HepG2 (cell line): ENCODE measurements around the gene DLL1. TPM values are rescaled to one million over a fixed set of nuclear protein-coding genes. Genes with fewer than 3 reads are reported as not detected.

ENCODE experiments used
- ATAC-seq: fragments of 200-7000 bp; cut with Tn5 transposase; 3 replicates; pipeline ENCODE4 v1.9.1; 2020; ENCODE audit warnings: mild to moderate bottlenecking, moderate library complexity
- BruUV-seq: library from RNA; stranded (reverse); fragments of 400-500 nt; replicated peaks from 2 replicates; lab custom pipeline; 2021; lab: Mats Ljungman, UMichigan
- CTCF ChIA-PET: fragments of 300-600 bp; formaldehyde crosslinking; extraction: SDS; loops from one replicate; lab custom pipeline; 2021; ENCODE audit warnings: low total read pairs, inconsistent platforms, low intra/inter-chr PET ratio; lab: Yijun Ruan, JAX
- POLR2A ChIA-PET: fragments of 350-600 bp; sonication (Branson Sonifier 250); formaldehyde crosslinking; loops from one replicate; lab custom pipeline; 2020; ENCODE audit warnings: antibody characterized with exemption, inconsistent platforms; lab: Yijun Ruan, JAX
- DNase-seq: peaks from one replicate; pipeline ENCODE4 v3.0.0-alpha.2; 2015; ENCODE audit warnings: low spot score
- FAIRE-seq: peaks from 3 replicates; lab custom pipeline; 2011; peaks lifted over from hg19 to GRCh38; lab: Jason Lieb, UNC
- H2AFZ ChIP-seq: one replicate; pipeline ENCODE4 v1.6.1; 2011; ENCODE audit warnings: low read length, inconsistent platforms
- H3K27ac ChIP-seq: fragments of 300-600 bp; 3 replicates; pipeline ENCODE4 v1.8.0; 2011; ENCODE audit warnings: mixed run types, mild to moderate bottlenecking, mixed read lengths, low read length, inconsistent platforms; ENCODE audit not compliant: insufficient read depth; ENCODE audit errors: extremely low read length
- H3K27me3 ChIP-seq, 2 experiments: fragments of 200-600 bp in 1 of 2; 2 replicates in 1 of 2; 3 replicates in 1 of 2; pipeline versions ENCODE4 v1.6.0 to v1.8.0; 2011; ENCODE audit warnings: low read length in 2 of 2, mild to moderate bottlenecking in 2 of 2, moderate library complexity in 2 of 2, inconsistent platforms in 1 of 2; ENCODE audit not compliant: insufficient read depth in 2 of 2, control insufficient read depth in 1 of 2
- H3K36me3 ChIP-seq, 2 experiments: fragments of 200-600 bp in 1 of 2; replicated peaks in 1 of 2; 2 replicates in 1 of 2; 3 replicates in 1 of 2; pipeline versions ENCODE4 v1.5.1 to v1.8.0; 2011; ENCODE audit warnings: low read length in 2 of 2, inconsistent platforms in 1 of 2; ENCODE audit not compliant: insufficient read depth in 2 of 2, control insufficient read depth in 1 of 2
- H3K4me1 ChIP-seq: 2 replicates; pipeline ENCODE4 v1.5.1; 2012; ENCODE audit warnings: low read length, inconsistent platforms; ENCODE audit not compliant: insufficient read depth
- H3K4me2 ChIP-seq: 2 replicates; pipeline ENCODE4 v1.6.0; 2011; ENCODE audit warnings: low read depth, low read length, inconsistent platforms
- H3K4me3 ChIP-seq, 3 experiments: fragments of 200-600 bp in 1 of 3; sonication (generic), shearing (Covaris generic) in 1 of 3; replicated peaks in 1 of 3; 2 replicates each; pipeline ENCODE4 v1.5.1; 2011 to 2016; ENCODE audit warnings: low read length in 3 of 3, inconsistent platforms in 2 of 3, low read depth in 2 of 3, mild to moderate bottlenecking in 2 of 3, control low read depth in 1 of 3, mixed read lengths in 1 of 3; ENCODE audit not compliant: insufficient read depth in 1 of 3
- H3K79me2 ChIP-seq: one replicate; pipeline ENCODE4 v1.6.1; 2011; ENCODE audit warnings: low read length, inconsistent platforms; ENCODE audit not compliant: insufficient read depth
- H3K9ac ChIP-seq: 2 replicates; pipeline ENCODE4 v1.6.0; 2011; ENCODE audit warnings: mild to moderate bottlenecking, low read depth, low read length, inconsistent platforms; ENCODE audit not compliant: insufficient read depth
- H3K9me3 ChIP-seq: 2 replicates; pipeline ENCODE4 v1.5.1; 2012; ENCODE audit warnings: mild to moderate bottlenecking, low read length
- H4K20me1 ChIP-seq: 2 replicates; pipeline ENCODE4 v1.6.0; 2011; ENCODE audit warnings: inconsistent platforms, mild to moderate bottlenecking, low read length, moderate library complexity; ENCODE audit not compliant: insufficient read depth
- ARHGAP35 ChIP-seq: sonication (generic); formaldehyde crosslinking; IDR thresholded peaks from 2 replicates; pipeline ENCODE4 v1.9.0; 2022; ENCODE audit warnings: mild to moderate bottlenecking, inconsistent platforms, moderate library complexity, missing genetic modification reagents, borderline replicate concordance
- ATF7-NPFF ChIP-seq: sonication (generic); formaldehyde crosslinking; IDR thresholded peaks from 2 replicates; pipeline ENCODE4 v1.8.1; 2023; ENCODE audit warnings: mild to moderate bottlenecking, low read depth, missing genetic modification reagents, moderate library complexity
- CBX2 ChIP-seq, 2 experiments: fragments of 200-600 bp in 1 of 2; sonication (generic); formaldehyde crosslinking in 1 of 2; IDR thresholded peaks; 2 replicates each; pipeline versions ENCODE4 v1.7.0 to v1.8.1; 2018 to 2022; ENCODE audit warnings: low read depth in 2 of 2, low read length in 1 of 2, mild to moderate bottlenecking in 1 of 2, missing genetic modification reagents in 1 of 2
- CCDC6 ChIP-seq: sonication (generic); formaldehyde crosslinking; IDR thresholded peaks from 2 replicates; pipeline ENCODE4 v1.8.1; 2022; ENCODE audit warnings: mild to moderate bottlenecking, missing genetic modification reagents, moderate library complexity
- EEA1 ChIP-seq: sonication (generic); formaldehyde crosslinking; IDR thresholded peaks from 2 replicates; pipeline ENCODE4 v1.5.1; 2020; ENCODE audit warnings: mild to moderate bottlenecking, missing genetic modification reagents, borderline replicate concordance
- KDM5A ChIP-seq: fragments of 200-600 bp; sonication (generic); IDR thresholded peaks from 2 replicates; pipeline ENCODE4 v1.7.0; 2018; ENCODE audit warnings: antibody characterized with exemption, mild to moderate bottlenecking, low read length, borderline replicate concordance
- NR1H2 ChIP-seq: sonication (generic); formaldehyde crosslinking; IDR thresholded peaks from 2 replicates; pipeline ENCODE4 v1.8.1; 2022; ENCODE audit warnings: low read depth, missing genetic modification reagents, borderline replicate concordance
- SP1 ChIP-seq, 2 experiments: fragments of 450-650 bp in 1 of 2; sonication (generic) in 1 of 2; formaldehyde crosslinking in 1 of 2; IDR thresholded peaks; 2 replicates each; pipeline versions ENCODE4 v1.4.0 to v1.6.1; 2016 to 2020; ENCODE audit warnings: missing genetic modification reagents in 1 of 2
- SRSF9 ChIP-seq: fragments of 200-400 bp; formaldehyde crosslinking; IDR thresholded peaks from 2 replicates; pipeline ENCODE4 v1.6.1; 2018; ENCODE audit warnings: borderline replicate concordance, mild to moderate bottlenecking, low read depth, low read length; ENCODE audit not compliant: insufficient read depth, poor library complexity, severe bottlenecking
- ZEB1 ChIP-seq: IDR thresholded peaks from 2 replicates; pipeline ENCODE4 v1.6.1; 2012; ENCODE audit warnings: mild to moderate bottlenecking, low read depth, inconsistent platforms; ENCODE audit not compliant: insufficient replicate concordance
- ZNF556 ChIP-seq: sonication (generic); formaldehyde crosslinking; IDR thresholded peaks from 2 replicates; pipeline ENCODE4 v1.4.0; 2020; ENCODE audit warnings: mild to moderate bottlenecking, missing genetic modification reagents, borderline replicate concordance
- ZNF737 ChIP-seq: sonication (generic); formaldehyde crosslinking; IDR thresholded peaks from 2 replicates; pipeline ENCODE4 v1.5.0; 2020; ENCODE audit warnings: missing genetic modification reagents, mild to moderate bottlenecking, borderline replicate concordance
- ZNF891 ChIP-seq: sonication (generic); formaldehyde crosslinking; IDR thresholded peaks from 2 replicates; pipeline ENCODE4 v1.5.0; 2020; ENCODE audit warnings: mild to moderate bottlenecking, missing genetic modification reagents
- WGBS: methylation state at CpG from one replicate; pipeline ENCODE4 v1.1.6; 2017; ENCODE audit warnings: low lambda C conversion rate; 5-methylcytosine and 5-hydroxymethylcytosine counted together
- in situ Hi-C: cut with HindIII; loops from 2 replicates; pipeline ENCODE4 v1.10.0; 2017; ENCODE audit warnings: low pct_unique_long_range_greater_than_20kb; ENCODE audit not compliant: extremely low pct_ligation_motif_present
- intact Hi-C: fragments of 100-400 bp; cut with micrococcal nuclease; formaldehyde crosslinking; loops from one replicate; pipeline ENCODE4 v1.10.0; 2022; ENCODE audit not compliant: unreplicated experiment
- polyA plus RNA-seq, 8 experiments: library from polyadenylated mRNA; depleted of rRNA in 3 of 8; stranded (reverse) in 7 of 8; unstranded in 1 of 8; fragments of >200 nt; fragmentation: Illumina TruSeq in 4 of 8; extraction: Trizol in 4 of 8; gene quantifications; 2 replicates each; pipeline versions ENCODE4 v1.2.1 to v1.2.3, GENCODE V29; 2011 to 2016; ENCODE audit warnings: low read depth in 4 of 8, missing spikeins in 1 of 8, mixed read lengths in 1 of 8; ENCODE audit not compliant: insufficient read depth in 1 of 8
- total RNA-seq, 5 experiments: library from RNA; depleted of rRNA; stranded (reverse); fragments of >200 nt; fragmentation: Illumina TruSeq; extraction: Trizol; gene quantifications; 2 replicates each; pipeline ENCODE4 v1.2.3, GENCODE V29; 2016; ENCODE audit warnings: low read depth in 1 of 5
- TF ChIP-seq, protein P1 (sequence below): sonication (generic); formaldehyde crosslinking; IDR thresholded peaks from 2 replicates; pipeline ENCODE4 v1.4.0; 2020; ENCODE audit warnings: missing genetic modification reagents
- TF ChIP-seq, protein P2 (sequence below): sonication (generic); formaldehyde crosslinking; IDR thresholded peaks from 2 replicates; pipeline ENCODE4 v1.8.0; 2022; ENCODE audit warnings: mild to moderate bottlenecking, missing genetic modification reagents
- TF ChIP-seq, protein P3 (sequence below): sonication (generic); formaldehyde crosslinking; IDR thresholded peaks from 2 replicates; pipeline ENCODE4 v1.5.0; 2020; ENCODE audit warnings: missing genetic modification reagents
- TF ChIP-seq, protein P4 (sequence below): sonication (generic); formaldehyde crosslinking; IDR thresholded peaks from 2 replicates; pipeline ENCODE4 v1.8.0; 2022; ENCODE audit warnings: mild to moderate bottlenecking, missing genetic modification reagents, borderline replicate concordance

The DLL1 gene
- total and polyA plus RNA-seq, 2 of the 13 experiments (the other 11 are each of a cell fraction or from before 2014, with no cell fraction given), result not detected

DNA sequence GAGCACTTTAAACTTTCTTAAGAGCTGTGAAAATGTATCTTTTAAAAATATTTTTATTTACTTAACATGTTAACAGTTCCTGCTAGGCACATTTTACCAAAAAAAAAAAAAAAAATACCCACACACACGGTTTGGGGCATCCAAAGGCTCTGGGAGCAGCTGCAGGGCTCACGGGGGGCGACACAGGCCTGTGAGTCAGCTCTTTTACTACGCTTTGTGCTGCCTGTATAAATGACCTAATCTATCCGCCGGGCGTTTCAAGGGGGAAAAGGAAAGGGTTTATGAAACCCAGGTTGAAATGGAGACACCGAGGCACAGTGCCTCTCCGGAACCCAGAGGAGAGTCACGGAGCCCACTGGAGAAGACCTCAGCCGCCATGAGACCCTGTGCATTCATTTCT is 40.4 kb downstream of the DLL1 start:
- no peak overlapping the region for H2AFZ ChIP-seq
- in situ Hi-C loops (no loop called here), intact Hi-C loops (no loop called here)
- no peaks in the 10 kb centered on the region for H3K9me3 ChIP-seq
- BruUV-seq, result no TSS peak
- H3K4me3 ChIP-seq, result no peak overlapping the region
- H3K27ac ChIP-seq, result no peak overlapping the region
- 9% methylated on average over 11 of the region's 11 CpGs for WGBS
- no peaks in the 10 kb centered on the region for H4K20me1 ChIP-seq
- H3K4me1 ChIP-seq, result no peaks in the 10 kb centered on the region
- ChIA-PET CTCF (no interaction called here), POLR2A (no interaction called here)
- no peak for ATAC-seq
- H3K27me3 ChIP-seq, result peaks cover 46 to 90% of the 10 kb centered on the region in 2 experiments
- H3K36me3 ChIP-seq, result no peaks in the 10 kb centered on the region
- no peaks in the 10 kb centered on the region for H3K79me2 ChIP-seq
- no peak for FAIRE-seq
- H3K4me2 ChIP-seq, result no peak overlapping the region
- H3K9ac ChIP-seq, result no peak overlapping the region
- DNase-seq, result no peak
- TF ChIP-seq SP1 (IDR thresholded peaks at IDR 0.05), result no peak
- no peak for TF ChIP-seq SP1 (CRISPR knock-in tag; IDR thresholded peaks at IDR 0.05)
- no peak for TF ChIP-seq NR1H2 (CRISPR knock-in tag)
- no peak for TF ChIP-seq ARHGAP35
- TF ChIP-seq, protein P1, sequence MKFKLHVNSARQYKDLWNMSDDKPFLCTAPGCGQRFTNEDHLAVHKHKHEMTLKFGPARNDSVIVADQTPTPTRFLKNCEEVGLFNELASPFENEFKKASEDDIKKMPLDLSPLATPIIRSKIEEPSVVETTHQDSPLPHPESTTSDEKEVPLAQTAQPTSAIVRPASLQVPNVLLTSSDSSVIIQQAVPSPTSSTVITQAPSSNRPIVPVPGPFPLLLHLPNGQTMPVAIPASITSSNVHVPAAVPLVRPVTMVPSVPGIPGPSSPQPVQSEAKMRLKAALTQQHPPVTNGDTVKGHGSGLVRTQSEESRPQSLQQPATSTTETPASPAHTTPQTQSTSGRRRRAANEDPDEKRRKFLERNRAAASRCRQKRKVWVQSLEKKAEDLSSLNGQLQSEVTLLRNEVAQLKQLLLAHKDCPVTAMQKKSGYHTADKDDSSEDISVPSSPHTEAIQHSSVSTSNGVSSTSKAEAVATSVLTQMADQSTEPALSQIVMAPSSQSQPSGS (CRISPR knock-in tag), result no peak
- no peak for TF ChIP-seq ZNF891 (CRISPR knock-in tag)
- TF ChIP-seq, protein P2, sequence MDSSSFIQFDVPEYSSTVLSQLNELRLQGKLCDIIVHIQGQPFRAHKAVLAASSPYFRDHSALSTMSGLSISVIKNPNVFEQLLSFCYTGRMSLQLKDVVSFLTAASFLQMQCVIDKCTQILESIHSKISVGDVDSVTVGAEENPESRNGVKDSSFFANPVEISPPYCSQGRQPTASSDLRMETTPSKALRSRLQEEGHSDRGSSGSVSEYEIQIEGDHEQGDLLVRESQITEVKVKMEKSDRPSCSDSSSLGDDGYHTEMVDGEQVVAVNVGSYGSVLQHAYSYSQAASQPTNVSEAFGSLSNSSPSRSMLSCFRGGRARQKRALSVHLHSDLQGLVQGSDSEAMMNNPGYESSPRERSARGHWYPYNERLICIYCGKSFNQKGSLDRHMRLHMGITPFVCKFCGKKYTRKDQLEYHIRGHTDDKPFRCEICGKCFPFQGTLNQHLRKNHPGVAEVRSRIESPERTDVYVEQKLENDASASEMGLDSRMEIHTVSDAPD (CRISPR knock-in tag), result no peak
- no peak for TF ChIP-seq ZNF737
- no peak for TF ChIP-seq SRSF9
- TF ChIP-seq, protein P3, sequence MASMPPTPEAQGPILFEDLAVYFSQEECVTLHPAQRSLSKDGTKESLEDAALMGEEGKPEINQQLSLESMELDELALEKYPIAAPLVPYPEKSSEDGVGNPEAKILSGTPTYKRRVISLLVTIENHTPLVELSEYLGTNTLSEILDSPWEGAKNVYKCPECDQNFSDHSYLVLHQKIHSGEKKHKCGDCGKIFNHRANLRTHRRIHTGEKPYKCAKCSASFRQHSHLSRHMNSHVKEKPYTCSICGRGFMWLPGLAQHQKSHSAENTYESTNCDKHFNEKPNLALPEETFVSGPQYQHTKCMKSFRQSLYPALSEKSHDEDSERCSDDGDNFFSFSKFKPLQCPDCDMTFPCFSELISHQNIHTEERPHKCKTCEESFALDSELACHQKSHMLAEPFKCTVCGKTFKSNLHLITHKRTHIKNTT (CRISPR knock-in tag), result no peak
- TF ChIP-seq ZNF556 (CRISPR knock-in tag), result no peak
- TF ChIP-seq ATF7-NPFF (CRISPR knock-in tag), result no peak
- TF ChIP-seq KDM5A, result no peak
- TF ChIP-seq EEA1 (CRISPR knock-in tag), result no peak
- TF ChIP-seq ZEB1, result no peak
- TF ChIP-seq, protein P4, sequence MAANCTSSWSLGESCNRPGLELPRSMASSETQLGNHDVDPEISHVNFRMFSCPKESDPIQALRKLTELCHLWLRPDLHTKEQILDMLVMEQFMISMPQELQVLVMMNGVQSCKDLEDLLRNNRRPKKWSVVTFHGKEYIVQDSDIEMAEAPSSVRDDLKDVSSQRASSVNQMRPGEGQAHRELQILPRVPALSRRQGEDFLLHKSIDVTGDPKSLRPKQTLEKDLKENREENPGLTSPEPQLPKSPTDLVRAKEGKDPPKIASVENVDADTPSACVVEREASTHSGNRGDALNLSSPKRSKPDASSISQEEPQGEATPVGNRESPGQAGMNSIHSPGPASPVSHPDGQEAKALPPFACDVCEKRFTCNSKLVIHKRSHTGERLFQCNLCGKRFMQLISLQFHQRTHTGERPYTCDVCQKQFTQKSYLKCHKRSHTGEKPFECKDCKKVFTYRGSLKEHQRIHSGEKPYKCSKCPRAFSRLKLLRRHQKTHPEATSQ (CRISPR knock-in tag), result no peak
- no peak for TF ChIP-seq CCDC6
- TF ChIP-seq CBX2 (IDR thresholded peaks at IDR 0.05; ENCODE audit: low read depth, low read length), result no peak
- TF ChIP-seq CBX2 (CRISPR knock-in tag; IDR thresholded peaks at IDR 0.05; ENCODE audit: low read depth), result no peak
